Central memory CD4-positive, alpha-beta T cell (primary cell): Measurements from ENCODE around the gene CD200.
"Not testable (repeated sequence)": the region's sequence is repeated elsewhere in the genome, so short reads cannot be mapped to it uniquely, and the experiment has no call there.

Source experiments
- DNase-seq: peaks from one replicate; pipeline ENCODE4 v3.0.0; 2022

CD200 gene

DNA sequence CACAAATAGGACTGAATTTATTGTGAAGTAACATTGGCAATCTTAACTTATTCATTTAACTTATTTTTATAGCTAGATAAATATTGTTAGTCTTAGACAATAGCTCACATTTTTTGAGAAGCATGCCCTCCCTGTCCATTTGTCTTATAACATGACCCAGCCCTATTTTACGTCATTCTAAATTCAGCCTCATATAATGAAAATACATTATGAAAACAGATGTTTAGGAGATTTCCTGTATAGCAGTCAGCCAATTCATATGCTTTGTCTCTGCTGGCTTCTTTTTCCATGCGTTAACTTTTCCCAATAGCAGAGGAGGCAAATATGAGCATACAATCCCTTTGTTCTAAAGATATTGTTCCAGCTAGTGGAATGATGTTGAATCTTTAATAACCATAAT, 29.3 kb downstream of the CD200 start:
- DNase-seq: no peak

DNA sequence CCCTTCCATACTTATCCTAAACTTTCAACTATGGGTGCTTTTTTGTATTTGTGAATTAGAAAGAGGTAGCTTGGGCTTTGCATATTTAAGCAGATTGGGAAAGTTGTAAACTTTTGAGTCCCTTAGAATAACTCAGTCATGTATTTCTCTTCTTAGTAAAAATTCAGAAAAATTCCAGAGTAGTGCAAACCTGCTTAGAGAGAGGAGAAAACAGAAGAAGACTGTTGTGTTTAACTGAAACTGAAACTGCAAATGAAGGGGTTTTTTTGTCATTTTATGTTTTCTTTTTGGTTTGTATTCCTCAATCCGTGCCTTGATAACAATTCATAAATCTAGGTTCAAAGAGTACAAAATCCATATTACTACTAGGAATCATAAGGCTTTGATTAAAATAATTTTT, 31.3 kb downstream of the CD200 start:
- no peak for DNase-seq

DNA sequence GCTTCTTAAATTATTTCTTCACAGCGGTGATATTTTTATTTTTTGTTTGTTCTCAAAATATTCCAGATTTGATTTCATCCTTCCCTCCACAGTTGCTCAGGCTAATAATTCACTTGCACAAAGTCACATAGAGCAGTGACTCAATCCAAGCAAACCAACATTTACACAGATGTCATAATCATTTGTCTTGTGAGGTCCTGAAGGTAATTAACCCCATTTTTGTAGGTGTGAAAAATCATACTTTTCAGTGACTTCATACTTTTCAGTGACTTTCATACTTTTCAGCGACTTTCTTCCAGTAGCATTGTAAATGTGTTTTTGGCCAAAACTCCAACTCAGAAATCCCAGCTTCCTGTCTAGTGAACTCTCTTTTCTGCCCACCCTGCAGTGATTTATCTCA, 32.1 kb downstream of the CD200 start:
- no peak for DNase-seq

DNA sequence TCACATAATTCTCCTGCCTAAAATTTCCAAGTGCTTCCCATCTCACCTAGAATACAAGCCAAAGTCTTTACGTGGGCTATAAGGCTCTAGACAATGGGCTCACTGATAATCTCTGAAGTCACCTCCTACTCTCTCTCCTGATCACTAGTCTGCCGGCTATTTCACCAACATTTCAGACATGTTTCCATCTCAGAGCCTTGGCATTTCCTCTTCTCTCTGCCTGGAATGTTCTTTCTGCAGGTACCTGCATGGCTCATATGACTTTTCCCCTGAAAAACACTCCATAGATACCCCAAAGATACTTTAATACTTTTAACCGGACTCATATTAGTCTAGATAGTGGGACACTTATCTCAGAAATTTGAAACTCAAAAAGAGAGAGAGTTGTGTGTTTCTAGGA, 32.7 kb downstream of the CD200 start:
- no peak for DNase-seq

DNA sequence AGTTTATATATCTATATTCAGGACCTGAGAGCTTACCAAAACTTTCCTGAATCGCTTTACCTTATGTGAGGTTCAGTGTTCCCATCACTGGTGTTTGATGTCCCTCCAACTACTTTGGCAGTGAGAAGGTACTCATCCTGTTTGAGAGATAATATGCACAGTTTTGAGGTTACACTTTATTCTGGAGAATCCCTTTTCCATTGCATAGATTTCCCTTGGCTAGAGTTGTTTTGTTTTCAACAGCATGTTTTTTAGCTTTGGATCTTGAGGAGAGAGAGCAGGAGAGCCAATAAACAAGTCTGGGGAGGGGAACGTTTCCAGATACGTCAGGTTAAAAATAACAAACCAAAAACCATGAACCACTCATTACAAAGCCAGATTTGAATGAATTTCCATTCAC, 33.6 kb downstream of the CD200 start:
- DNase-seq: no peak

DNA sequence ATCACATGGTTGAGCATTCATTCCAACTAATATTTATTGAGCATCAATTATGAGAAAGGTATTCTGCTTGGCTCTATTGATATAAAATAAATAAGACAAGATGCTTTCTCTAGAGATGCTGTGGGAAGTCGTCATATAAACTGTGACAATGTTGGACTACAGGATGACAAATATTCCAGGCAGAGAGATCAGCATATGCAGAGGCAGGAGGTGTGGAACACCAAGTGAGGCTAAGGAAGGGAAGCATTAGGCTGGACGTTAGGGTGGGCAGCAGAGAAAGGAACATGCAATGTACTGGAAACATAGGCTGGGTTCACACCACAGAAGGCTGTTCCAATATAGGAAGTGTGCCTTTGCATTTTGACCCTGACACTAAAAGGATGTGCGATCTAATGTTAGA, 38.6 kb downstream of the CD200 start:
- DNase-seq: no peak

DNA sequence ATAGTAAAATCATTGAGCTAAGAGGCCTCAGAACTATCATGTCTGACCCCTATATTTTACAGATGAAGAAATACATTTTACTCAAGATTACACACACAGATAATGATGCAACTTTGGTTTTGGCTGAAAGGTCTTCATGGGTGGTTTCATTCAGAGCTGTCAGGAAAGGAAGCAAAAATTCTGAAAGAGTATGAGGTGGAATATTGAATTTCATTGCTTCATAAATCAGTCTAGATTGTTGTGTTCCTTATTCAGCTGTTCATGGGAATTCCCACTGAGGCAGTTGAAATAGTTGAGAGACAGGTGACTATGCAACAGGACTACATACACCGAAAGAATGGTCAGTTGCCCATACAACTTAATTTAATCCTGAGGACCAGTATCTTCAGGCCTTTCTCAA, 39.4 kb downstream of the CD200 start:
- no peak for DNase-seq

DNA sequence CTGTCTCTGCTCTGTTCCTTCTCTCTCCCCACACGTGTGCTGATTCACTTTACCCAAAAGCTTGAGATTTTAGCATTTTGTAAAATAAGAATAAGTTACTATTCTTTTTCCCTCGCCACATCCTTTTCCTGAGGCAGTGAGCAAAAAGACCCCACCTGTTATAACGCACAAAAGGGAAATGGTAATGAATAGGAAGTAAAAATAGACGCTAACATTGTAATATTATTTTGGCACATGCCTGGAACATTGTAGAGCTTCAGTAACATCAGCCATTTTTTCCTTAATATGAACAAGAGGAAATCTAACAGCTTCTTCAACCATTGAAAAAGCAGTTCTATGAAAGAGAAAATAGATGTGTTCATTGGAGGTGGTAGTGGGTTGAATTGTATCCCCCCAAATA, 40.5 kb downstream of the CD200 start:
- DNase-seq: no peak

DNA sequence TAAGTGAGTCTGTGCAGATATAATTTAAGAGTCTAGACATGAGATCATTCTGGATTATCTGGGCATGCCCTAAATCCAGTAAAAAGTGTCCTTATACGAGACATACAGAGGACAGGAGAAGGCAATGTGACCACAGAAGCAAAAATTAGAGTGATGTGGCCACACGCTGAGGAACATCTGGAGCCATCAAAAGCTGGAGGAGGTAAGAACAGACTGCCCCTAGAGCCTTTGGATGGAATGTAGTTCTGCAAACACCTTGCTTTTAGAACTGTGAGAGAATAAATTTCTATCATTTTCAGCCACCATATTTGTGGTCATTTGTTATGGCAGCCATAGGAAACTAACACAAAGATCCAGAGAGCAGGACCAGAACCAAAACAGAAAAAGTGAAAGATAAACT, 41.0 kb downstream of the CD200 start:
- DNase-seq: no peak

DNA sequence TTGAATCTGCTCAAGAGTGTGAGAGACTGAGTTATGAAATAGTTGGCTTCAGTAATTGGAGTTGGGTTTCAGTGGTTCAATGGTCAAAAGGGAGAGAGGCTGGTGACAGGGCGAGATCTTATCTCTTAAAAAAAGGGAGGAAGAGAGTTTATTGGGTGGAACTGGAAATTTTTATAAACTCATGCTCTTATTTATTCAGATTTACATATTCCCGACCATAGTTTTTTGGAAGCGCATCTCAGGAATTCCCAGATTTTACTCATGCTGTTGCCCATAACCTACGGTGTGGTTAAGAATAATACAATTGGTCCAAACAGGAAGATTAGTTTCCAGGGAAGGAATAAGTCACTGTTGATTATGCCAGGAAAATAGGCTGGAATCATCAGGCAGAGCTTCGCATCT, 41.4 kb downstream of the CD200 start:
- DNase-seq: no peak

DNA sequence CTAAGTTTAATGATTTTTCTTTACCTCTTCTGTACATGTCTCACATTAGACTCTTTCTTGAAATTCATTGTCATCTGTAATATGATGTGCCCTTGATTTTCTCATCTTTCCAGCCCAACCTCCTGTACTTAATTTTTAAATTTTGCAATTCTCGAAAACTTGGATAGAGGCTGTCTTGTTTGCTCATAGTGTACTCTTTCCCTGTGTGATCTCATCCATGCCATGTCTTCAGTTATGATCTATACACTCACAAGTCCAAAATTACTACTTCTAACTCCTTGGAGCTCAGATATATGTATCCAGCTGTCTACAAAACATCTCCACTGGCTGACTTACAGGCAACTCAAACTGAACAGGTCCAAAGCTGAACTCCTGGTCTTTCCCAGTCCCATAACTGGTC, 42.2 kb downstream of the CD200 start:
- no peak for DNase-seq

DNA sequence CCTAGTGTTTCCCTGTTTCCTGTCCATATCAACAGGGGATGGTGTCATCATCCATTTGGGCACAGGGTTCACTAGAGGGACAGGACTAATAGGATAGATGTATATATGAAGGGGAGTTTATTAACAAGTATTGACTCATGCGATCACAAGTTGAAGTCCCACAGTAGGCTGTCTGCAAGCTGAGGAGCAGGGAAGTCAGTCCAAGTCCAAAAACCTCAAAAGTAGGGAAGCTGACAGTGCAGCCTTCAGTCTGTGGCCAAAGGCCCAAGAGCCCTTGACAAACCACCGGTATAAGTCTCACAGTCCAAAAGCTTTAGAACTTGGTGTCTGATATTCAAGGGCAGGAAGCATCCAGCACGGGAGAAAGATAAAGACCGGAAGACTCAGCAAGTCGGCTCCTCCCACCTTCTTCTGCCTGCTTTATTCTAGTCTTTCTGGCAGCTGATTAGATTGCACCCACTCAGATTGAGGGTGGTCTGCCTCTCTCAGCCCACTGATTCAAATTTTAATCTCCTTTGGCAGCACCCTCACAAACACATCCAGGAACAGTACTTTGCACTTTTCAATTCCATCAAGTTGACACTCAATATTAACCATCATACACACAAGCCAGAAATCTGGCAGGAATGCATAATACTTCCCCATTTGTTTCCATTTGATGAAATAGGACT, 43.4 kb downstream of the CD200 start:
- DNase-seq: no peak

DNA sequence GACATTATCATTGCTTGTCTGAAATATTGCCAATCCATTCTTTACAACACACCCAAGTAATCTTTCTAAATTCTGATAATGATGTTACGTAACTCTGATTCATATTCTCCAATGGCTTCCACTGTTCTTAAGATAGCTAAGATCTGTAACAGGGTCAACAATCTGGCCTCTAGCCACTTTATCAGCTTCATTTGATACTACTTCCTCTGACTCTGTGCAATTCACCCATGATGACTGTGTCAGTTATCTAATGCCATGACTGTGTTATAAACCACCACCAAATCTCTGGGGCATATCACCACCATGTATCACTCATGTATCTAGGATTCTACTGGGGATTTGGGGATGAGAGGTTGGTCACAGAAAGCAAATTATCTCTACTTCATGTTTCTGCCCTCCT, 44.0 kb downstream of the CD200 start:
- no peak for DNase-seq

DNA sequence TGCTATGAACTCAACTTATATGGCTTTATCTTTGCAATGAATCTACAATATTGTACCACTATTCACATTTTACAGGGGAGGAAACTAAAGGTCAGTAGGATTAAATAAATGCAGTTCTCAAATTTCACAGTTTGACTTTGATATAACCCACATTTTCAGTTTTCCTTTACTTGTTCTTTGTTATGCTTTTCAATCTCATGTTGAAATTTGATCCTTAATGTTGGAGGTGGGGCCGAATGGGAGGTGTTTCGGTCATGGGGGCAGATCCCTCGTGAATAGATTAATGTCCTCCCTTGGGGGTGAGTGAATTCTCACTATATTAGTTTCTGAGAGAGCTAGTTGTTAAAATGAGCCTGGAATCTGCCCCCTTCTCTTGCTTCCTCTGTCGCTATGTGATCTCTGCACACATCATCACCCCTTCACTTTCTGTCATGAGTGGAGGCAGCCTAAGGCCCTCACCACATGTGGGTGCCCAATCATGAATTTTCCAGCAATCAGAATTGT, 44.7 kb downstream of the CD200 start:
- no peak for DNase-seq

DNA sequence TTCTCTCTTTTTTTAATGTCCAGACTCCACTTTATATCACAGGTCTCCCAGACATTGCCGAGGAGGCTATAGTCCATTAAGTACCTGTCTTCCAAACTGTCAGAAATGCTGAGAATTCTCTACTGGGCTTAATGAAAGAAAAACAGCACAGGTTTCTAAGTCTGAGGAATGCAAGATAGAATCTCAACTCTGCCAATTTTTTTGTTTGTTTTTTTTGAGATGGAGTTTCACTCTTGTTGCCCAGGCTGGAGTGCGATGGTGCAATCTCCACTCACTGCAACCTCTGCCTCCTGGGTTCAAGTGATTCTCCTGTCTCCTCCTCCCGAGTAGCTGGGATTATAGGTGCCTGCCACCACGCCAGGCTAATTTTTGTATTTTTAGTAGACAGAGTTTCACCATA, 45.4 kb downstream of the CD200 start:
- DNase-seq: not testable (repeated sequence)

DNA sequence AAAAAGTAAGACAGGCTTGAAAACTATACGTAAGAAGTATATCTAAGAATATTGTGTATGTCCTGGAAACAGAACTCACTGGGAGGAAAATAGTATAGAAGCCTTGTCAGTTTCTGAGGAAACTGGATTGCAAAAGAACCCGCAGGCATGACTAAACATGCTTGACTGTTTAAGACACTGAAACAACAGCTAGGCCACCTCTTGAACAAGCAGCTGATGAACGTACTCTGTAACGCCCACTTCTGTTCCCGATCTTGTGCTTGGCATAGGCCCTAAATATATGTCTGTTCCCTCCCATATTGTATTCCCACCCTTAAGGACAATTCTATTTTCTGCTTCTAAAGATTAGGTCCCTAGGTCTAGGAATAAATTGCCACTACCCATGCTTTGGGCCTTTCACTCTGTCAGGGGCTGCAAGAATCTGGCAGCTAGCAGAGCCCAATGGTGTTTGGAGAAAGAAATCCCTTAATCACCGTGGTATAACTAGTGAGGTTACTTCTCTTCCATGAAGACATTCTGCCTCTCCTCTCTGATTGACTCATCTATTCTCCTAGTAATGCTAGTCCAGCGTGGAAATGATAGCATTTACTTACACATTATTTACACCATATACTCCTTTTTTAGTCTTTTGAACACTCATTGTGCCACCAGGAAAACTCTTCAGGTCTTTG, 46.2 kb downstream of the CD200 start:
- DNase-seq: no peak

DNA sequence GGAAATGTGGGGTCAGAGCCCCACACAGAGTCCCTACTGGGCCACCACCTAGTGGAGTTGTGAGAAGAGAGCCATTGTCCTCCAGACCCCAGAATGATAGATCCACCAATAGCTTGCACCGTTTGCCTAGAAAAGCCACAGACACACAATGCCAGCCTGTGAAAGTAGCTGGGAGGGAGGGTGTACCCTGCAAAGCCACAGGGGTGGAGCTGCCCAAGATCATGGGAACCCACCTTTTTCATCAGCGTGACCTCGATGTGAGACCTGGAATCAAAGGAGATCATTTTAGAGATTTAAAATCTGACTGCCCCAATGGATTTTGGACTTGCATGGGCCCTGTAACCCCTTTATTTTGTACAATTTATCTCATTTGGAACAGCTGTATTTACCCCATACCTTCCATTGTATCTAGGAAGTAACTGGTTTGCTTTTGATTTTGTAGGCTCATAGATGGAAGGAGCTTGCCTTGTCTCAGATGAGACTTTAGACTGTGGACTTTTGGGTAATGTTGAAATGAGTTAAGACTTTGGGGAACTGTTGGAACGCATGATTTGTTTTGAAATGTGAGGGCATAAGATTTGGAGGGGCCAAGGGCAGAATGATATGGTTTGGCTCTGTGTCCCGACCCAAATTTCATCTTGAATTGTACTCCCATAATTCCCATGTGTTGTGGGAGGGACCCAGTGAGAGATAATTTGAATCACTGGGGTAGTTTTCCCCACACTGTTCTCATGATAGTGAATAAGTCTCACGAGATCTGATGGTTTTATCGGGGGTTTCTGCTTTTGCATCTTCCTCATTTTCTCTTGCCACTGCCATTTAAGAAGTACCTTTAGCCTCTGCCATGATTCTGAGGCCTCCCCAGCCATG, 49.0 kb downstream of the CD200 start:
- DNase-seq: no peak

DNA sequence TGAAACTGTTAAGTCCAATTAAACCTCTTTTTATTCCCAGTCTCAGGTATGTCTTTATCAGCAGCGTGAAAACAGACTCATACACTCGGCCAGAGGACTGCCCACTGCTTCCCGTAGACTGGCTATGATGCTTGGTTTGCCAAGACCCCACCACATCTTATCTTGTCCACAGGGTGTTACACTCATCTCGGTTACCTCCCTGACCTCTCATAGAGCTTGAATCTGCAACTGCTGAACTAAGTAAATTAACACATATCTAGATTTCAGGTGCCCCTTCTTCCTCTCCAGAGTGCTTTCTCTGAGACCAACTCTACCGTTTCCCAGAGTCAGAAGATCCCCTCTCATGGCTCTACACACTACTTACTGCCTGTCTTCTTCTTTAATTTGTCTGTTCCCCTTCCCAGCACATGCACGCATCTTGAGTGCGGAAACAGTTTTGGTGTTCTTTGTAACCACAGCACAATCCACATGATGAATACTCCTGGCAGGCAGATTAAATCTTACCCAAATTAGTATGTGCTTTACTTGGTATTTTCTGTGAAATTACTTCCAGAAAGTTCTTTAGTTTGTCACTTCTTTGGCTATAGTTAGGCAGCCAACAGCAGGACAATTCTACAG, 49.7 kb downstream of the CD200 start:
- DNase-seq: no peak

DNA sequence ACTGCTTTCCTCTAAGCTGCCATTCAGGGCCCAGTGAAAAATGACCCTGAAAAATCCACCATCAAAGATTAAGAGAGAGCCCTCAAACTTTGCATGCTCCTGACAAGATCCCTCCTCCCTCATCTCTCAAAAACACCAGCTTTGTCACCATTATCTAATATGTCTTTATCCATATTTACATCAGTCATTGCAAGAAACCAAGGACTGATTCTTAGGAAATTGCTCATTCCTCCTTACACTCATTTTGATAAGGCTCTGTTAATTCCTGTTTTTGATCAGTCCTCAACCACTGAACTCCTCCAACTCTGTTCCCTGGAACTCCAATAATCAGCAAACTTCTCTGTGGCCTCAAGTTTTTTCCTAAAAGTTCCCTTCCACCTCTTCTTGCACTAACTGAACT, 51.8 kb downstream of the CD200 start:
- no peak for DNase-seq

DNA sequence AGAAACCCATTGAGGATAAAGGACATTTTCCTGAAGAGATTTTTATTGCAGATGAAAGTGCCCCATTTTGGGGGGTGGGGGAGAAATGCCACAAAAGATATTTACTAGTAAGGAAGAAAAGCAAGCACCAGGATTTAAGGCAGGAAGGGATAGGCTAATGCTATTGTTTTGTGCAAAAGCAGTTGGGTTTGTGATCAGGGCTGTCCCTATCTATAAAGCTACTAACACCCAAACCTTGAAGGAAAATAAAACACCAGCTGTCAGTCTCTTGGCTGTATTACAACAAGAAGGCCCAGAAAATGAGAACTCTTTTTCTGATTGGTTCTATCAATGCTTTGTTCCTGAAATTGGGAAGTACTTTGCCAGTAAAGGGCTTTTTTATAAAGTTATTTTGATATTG, 56.0 kb downstream of the CD200 start:
- DNase-seq: no peak

DNA sequence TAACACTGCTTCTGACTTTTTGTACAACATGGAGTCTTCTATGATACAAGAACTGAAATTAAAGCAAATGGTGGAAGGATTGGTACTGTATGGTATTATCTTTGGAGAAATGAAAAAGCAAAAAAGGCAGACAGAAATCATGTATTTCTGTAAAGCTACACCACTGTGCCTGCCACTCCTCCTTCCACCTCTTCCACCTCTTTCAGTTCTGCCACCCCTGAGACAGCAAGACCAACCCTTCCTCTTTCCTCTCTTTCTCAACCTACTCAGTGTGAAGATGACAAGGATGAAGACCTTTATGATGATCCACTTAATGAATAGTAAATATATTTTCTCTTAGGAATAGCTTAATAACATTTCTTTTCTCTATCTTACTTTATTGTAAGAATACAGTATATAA, 57.0 kb downstream of the CD200 start:
- no peak for DNase-seq

DNA sequence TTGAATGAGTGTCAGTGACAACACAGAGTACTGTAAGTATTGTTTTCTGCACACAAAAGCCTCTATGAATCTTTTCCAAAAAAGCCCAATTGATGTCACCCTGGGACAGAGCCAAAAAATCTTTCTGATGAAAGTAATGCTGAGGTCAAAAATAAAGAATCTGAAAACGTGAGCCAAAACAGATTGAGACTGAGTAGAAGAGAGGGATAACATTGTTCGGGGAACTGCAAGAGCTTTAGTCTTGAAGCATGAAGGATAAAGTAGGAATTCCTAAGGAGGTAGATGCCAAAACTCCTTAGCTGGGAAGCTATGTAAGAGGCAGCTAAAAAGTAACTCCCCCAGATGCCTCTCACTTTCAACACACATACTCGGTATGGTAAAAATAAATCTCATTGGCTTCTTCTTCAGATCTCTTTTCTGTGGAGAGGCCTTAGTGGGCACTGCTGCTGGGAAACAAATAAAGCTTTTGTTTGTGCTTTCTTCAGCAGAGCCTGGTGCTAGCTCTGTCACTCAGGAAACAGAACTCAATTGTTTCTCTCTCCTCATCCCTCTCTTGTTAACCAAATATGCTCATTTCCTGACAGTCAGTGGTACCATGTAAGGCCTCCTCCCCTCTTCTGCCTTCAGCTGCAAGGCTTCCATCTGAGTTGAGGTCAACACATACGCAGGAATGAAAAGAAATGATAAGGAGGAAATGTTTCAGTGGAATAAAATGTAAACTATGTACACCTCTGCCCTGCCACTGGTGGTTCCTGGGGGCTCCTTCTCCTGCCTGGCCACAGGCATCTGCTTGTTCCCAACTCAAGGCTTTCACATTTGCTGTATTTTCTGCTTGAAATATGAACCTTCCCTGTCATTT, 58.1 kb downstream of the CD200 start:
- no peak for DNase-seq
